Measurements from ENCODE around the gene GYPC.

Gene GYPC

GRCh38 chr2:126650994-126651393 is 5.0 kb upstream of the GYPC start:
- DNase-seq, result no peak

DNA sequence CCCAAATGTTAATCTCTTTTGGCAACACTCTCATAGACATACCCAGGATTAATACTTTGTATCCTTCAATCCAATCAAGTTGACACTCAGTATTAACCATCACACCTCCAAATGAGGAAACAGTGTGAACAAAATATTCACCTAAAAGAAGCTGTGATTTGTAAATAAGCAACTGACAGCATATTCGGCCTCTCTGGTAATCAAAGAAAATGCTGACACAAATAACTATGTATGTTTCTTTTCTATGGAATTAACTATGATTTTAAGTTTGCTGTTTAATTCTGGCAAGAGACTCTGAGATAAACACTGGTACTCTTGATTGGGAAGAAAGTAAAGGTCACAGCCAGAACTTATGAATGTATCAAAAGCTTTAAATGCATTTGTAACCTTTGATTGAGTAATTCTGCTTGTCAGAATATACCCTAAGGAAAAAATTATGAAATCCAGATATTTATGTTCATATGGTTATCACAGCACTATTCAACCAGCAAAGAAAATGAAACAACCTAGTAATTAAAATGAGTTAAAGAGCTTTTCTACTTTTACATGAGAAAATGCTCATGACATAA is 3.6 kb upstream of the GYPC start:
- no peak for DNase-seq

DNA sequence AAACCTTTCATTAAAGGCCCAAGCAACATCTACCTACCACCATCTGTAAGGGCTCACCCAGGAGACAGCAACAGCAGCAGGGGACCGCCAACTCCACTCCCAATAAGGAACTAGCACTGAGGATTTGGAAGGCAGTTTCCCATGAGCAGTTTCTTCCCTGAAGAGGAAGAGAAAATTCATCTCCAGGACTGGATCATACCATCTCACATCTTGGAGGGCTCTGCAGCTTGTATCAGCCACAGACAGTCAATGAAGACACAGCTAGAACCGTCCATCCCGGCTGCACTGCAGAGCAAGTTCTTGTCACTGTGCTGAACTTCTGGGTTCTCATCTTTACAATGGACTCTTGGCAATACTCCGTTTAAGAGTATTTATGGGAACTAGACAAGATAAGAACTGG is 2.8 kb upstream of the GYPC start:
- peak in 2 of 3 donors; percentile 19 to 29 for DNase-seq

GRCh38 chr2:126653761-126654160 is 2.2 kb upstream of the GYPC start:
- DNase-seq, result no peak

DNA sequence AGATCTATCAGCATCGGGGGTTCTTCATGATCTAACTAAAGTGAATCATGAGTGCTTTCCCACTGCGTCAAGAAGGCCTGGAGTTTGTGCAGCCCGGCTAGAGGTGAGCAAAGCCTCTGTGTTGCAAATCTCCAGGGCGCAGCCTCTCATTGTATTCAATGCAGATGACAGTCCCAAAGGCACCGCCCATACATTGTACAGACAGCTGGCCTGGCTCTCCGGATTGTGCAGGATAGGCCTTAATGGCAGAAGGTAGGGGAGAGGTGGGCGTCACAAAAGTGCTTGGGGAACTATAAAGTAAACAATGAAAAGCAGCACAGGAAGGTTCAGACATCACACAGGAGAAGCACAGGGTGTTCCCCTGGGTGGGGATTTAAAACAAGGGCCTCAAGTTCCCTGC is 907 bp upstream of the GYPC start:
- DNase-seq, result peak; percentile 41 to 78 (median 55)

DNA sequence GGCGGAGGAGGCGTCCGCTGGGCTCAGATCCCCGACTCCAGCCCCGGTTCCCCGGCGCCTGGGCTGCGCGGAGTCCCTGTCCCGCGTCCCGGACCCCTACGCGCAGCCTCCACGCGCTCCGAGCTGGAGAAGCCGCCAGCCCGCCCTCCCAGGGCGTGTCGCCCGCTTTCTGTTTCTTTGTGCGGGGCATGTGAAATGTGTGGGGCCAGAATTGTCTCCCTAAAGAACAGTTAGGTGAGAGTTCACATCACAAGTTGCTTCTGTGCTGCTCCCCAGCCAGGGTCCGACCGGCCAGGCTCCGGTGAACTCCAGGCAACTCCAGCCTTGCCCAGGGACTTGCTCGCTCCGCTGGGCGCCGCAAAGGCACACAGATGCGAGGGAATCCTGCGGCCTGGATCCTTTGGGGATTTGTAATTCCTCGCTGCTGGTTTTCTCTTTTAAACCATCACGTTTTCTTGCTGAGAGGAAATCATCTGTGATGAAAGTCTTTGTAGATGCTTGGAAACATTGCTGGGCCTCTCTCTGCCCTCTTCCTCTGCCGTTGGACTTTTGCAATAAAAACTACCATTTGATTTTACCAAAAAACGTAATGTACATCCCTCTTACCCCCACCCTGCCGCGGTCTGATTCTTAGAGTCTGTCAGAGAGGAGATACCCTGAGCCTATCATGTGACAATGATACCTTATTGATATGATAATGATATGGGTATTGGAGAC is 631 bp downstream of the GYPC start:
- DNase-seq, result peak; percentile 56 to 75 (median 58)

GRCh38 chr2:126657148-126657635 is 1.2 kb downstream of the GYPC start:
- peak; percentile 52 to 61 (median 58) for DNase-seq

DNA sequence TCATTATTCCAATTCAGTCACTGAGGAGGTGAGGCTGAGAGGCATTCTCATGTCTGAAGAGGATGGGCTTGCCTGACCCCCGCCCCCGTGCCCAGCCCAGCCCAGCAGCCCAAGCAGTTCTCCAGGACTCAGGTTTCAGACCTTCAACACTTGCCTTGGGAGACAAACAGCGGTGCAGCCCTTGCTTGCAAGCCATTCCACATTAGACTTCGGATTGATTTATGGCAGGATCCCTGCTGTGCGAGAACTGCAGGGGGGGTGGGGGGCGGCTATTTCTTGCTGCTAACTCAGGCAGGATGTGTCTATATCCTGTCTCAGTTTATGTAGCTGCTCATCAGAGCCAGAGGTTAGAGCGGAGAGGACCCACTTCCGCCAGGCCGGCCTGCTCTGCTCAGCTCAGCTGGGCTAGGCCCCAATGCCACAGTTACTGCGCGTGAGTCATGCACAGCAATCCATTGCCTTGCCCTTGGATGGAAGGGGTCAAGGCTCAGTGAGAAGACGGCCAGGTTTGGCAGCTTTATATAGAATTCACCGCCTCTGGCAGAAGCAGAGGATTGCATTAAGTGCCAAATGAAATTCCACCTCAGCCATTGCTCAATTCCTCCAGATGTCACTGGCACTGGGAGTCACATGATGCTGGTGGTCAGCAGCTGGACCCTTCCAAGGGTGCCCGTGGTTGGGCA is 1.8 kb downstream of the GYPC start:
- DNase-seq, result peak; percentile 85 to 89 (median 85)

- DNase-seq, result no peak
These were observed 2.5 kb downstream of the GYPC start for GRCh38 chr2:126658319-126658904.

DNA sequence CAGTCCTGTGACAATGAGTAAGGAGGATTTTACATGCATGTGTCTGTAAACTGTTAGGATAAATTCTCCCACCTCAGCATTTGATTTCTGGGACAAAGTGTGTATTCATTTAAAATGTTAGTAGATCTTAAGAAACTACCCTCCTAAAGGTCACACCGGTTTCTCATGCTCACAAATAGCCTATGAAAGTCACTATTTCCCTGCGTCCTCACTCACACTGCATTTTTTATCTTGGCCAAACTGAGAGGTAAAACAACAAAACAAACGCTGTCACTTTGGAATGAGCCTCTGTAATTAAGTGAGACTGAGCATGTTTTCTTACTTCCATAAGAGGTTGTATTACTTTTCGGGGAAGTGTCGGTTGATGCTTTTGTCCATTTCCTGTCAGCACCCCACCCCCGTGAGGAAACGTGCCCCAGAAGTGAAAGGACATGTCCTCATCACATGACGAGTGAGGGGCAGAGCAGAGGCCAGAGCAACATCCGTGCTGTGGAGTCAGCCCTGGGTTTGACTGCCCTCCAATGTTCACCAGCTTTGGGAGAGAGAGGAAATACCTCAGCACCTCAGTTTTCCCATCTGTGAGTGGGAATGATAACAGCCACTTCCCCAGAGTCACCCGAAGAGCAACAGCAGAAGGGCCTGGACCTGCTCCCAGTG is 3.1 kb downstream of the GYPC start:
- peak; percentile 73 to 85 (median 76) for DNase-seq

DNA sequence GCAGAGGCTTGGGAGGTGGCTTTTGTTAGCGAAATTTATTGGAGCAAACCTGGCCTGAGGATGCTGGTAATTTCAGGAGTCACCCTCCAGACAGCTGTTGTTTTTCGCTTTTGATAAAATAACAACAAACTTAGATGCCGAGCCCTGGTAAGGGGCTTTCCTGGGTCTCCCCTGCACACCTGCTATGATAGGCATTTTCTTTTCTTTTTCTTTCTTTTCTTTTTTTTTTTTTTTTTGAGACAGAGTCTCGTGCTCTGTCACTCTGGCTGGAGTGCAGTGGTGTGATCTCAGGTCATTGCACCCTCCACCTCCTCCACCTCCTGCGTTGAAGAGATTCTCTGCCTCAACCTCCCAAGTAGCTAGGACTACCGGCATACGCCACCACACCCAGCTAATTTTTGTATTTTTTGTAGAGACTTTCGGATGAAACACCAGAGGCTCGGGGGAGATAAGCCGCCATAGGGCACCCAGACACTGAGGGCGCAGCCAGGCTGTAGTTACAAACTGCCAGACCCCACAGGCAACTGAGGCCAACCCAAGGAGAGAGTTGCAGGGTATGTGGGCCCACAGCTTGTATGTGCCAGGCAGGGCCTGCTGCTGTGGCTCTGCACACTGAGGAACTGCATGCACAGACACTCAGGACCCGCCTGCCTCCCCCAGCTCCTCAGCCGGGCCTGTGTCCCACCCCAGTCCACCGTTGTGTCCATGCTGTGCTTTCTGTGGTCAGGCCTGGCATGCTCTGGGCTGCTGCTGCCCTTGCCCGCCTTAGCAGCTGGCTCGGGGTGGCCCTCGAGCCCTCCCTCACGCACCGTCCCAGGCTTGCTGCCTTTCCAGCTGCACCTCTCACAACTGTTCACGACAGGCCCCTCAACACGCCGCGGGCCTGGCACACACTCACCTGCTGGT is 3.9 kb downstream of the GYPC start:
- DNase-seq, result no peak

DNA sequence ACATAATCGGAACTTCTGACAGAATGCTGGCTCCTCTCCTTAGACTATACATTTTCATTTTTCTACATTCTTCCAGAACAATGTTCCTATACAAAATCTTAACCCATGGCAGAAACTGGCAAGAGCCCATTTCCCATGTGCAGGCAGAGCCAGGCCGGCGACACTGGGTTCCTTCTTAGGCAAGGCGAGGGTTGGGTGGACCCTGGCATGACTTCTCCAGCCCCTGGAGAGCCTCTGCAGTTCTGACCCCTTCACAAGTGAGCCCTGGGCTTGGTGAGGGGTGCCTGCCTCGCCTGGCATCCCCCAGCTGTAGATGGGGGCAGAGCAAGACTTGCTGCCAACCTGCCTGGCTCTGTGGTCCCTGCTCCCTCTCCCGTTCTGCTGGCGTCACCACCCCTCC is 5.0 kb downstream of the GYPC start:
- DNase-seq, result no peak

DNA sequence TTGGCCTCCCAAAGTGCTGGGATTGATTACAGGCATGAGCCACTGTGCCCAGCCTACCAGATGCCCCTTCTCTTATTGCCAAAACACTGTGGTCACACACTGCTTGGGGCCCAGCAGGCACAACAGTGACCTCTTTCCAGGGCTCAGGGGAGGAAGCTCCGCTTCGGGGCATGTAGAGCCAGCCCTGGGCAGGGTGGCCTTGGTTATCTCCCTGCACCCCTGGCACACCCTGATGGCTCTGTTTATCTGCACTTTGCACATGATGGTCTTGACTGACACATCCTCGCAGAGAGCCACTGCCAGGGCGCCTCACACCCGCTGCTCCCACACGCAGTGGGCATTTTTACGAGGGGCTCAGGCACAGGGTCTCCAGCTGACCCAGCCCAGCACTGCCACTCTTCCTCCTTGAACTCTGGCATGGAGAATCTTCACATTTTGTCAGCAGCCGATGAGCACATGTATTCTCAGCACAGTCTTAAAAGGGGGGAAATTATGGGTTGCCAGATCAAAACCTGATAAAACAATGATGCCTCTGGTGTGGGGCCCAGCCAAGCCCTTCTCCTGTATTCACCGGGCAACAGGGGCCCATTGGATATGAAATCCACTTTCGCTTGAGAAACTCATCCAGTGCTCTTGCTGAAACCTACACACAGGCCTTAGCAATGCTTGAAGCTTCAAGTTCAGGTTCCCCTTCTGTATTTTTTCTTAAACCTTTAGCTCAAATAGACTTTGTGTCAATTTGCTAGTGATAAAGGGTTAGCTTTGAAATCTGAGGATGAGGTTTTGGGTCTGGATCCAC is 5.9 kb downstream of the GYPC start:
- peak in 1 of 3 donors; percentile 20 for DNase-seq

DNA sequence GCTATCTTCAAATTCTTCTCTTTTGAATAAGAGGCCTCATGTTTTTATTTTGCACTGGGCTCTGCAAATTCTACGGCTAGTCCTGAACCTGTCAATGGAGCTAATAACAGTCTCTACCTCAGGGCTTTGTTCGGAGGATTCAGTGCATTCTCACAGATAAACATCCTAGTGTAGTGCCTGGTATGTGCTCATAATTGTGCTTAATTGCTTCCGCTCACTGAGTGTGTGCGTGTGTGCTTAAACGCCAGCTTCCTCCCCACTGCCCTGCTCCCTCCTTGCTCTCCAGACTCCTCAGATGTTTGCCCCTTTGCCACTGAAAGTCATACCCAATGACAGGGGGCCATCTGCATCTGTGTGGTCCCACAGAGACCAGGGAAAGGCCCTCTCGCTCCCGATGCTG is 6.7 kb downstream of the GYPC start:
- DNase-seq, result no peak

GRCh38 chr2:126663184-126663963 is 7.4 kb downstream of the GYPC start:
- DNase-seq, result no peak

DNA sequence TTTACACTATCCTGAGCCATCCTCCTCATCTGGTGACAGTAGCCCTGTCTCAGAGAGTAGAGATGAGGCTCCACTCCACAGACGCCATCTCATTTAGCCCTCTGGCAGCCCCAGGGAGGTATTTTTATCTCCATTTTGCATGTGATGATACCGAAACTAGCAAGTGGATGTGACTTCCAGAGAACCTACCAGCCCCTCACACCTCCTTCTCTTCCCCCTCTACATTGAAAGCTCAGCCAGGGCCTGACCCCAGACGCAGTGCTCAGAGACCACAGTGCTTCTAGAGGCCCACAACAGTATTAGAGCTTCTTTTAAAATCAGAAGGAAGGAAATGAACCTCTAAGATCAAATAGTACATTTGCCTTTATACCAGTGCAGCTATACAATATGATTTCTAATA is 8.3 kb downstream of the GYPC start:
- no peak for DNase-seq

- no peak for DNase-seq
These were observed 8.7 kb downstream of the GYPC start for GRCh38 chr2:126664639-126665038.

DNA sequence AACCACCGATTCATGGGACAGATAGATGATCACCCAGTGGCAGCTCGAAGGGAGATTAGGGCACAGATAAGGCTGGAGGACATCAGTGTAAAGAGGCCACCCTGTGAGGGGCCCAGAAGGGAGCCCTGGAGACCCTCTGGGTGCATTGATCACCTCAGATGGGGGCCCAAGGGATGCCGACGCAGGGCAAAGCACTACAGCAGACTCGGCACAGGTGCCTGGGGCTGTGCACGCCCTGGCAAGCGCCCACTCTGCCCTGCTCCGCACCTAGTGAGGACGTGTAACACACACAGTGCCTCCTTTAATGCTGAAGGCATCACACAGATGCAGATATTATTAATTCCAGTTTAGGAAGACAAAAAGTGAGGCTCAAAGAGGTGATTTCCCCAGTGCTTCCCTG is 9.5 kb downstream of the GYPC start:
- no peak for DNase-seq

DNA sequence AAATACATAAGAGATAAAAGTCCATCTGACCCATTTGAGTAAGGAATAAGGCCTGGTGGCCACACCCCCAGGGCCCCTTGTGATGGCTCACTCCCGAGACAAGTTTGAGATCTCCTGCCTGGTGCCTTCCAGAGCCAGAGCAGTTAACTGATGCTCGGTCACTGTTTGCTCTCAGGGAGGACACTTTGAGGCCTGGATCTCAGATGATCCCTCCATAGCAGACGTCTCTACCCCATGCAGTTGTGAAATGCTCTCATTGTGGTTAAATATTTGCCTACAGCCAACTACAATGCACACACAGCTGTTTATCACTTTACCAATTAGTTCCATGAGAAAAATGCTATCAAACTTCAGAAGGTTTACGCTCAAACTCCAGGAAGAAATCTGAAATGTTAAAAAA is 12.3 kb downstream of the GYPC start:
- DNase-seq, result no peak

DNA sequence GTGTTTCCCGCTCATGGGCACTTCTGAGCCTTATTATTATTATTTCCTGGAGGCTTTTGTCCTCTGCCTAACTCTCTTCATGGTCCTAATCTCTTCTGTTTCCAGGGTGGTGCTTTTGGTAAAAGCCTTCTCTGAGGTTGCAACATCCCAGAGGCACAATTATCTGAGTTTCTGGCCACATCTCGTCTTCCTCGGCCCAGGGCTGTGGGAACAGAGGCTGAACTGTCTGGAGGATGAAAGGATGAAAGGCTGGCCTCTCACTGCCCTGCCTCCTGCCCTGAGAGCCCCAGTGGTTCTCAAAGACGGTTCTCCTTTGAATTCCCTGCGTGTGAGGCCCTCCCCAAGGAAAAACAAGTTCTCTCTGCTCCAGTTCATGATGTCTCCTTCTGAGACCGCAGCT is 13.8 kb downstream of the GYPC start:
- DNase-seq, result no peak

Measured in suppressor macrophage treated with lipopolysaccharide for 1 hour (primary cell).